Ureter (tissue), 1 donor: Measurements from ENCODE around the gene DLEC1. TPM values are rescaled to one million over a fixed set of nuclear protein-coding genes. Genes with fewer than 3 reads are reported as not detected.
"Not testable (repeated sequence)": the region's sequence is repeated elsewhere in the genome, so short reads cannot be mapped to it uniquely, and the experiment has no call there.

Experiments used
- DNase-seq: peaks from one replicate; pipeline ENCODE4 v3.0.0-alpha.2; 2020; ENCODE audit warnings: low spot score
- total RNA-seq: library from RNA; stranded (reverse); gene quantifications from one replicate; pipeline ENCODE4 v1.2.4, GENCODE V29; 2023
- donor health status: DM: yes; HTN: yes; CAD: no.

Gene DLEC1
- total RNA-seq, 1 donor from 2014 or later, result 5.6 TPM

DNA sequence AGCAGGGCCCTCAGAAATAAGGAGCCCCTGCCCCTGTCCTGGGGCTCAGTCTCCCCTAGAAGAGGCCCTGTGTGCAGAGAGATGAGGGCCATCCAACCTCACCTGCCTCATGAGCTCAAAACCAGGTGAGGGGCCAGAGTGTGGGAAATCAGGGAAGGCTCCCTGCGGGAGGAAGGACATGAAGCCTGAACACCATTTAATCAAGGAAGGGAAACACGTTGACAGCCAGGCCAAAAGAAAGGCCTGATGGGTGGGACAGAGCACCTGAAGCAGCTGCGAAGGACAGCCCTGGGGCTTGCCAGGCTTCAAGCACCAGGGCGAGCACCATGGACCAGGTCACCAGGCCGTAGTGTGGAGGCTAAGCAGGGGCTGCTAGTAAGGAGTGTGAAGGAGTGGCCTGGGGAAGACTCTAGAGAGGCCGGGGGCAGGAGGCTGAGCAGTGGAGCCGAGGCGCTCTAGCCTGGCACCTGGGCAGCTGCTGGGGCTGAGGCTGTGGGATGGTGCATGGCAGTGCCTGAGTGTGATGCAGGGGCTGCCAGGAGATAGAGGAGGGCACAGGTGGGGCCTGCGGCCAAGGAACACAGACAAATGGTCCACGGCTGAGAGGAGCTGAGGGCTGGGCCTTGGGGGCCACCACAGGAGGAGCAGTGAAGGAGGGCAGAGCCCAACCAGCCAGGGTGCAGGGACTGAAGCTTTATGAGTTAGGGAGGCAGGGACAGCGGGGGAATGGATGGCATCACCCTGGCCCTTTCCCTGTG lies 81.9 kb downstream of the DLEC1 start:
- DNase-seq, result no peak

DNA sequence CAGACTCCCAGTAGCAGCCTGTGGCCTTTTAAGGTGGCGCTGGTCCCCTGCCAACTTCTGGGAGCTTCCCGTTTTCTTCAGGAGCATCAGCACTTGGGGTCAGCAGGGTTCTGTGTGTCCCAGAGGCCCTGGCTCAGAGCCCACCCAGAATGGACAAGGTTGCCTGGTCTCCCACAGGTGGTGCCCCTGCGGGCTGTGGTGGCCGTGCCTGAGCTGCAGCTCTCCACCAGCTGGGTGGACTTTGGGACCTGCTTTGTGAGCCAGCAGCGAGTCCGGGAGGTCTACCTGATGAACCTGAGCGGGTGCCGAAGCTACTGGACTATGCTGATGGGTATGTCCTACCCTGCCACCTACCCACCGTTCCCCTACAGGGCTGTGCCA lies 82.4 kb downstream of the DLEC1 start:
- DNase-seq, result no peak

DNA sequence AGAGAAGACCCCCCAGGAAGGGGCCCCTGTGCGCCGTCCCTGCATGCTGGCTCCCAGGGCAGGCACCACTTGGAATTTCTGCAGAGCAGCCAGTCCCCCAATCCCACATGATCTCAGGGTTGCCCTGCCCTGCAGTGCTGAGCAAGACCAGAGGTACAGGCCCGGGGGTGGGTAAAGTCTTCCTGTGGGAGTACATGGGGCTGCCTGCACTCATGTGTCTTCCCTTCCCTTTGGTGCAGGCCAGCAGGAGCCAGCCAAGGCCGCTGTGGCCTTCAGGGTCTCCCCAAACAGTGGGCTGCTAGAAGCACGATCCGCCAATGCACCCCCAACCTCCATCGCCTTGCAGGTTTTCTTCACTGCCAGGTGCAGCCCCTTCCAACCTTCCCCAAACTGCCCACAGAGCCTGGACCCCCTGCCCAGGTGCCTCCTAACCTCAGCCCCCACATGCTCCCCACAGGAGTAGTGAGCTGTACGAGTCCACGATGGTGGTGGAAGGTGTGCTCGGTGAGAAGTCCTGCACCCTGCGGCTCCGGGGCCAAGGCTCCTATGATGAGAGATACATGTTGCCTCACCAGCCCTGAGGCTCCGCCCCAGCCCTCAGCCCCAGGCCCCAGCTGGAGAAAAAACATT lies 82.9 kb downstream of the DLEC1 start:
- DNase-seq, result peak; percentile 40

DNA sequence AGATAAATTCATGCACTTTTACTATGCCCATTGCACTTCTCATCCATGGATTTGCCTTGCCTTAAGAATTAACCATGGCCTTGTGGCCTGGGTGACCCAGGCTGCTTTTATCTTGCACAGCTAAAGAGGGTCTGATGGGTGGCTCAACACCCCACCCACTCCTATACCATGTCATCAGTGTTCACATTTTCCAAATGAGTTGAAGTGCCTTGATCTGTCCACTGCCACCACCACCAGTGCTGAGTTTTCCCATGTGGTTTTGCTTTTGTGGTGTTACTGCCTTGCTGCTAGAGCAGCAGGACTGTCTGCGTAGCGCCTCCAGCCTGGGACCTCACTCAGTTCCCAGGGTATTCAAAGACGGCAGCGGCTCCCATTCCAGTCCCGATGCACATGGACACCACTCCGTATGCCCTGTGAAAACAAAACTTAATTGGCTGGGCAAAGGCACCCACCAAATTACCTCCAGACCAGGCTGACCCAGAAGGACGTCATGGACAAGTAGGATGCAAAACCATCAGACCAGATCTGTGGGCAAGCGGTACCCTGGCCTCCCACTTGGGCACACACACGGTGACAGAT lies 83.8 kb downstream of the DLEC1 start:
- peak; percentile 28 for DNase-seq

DNA sequence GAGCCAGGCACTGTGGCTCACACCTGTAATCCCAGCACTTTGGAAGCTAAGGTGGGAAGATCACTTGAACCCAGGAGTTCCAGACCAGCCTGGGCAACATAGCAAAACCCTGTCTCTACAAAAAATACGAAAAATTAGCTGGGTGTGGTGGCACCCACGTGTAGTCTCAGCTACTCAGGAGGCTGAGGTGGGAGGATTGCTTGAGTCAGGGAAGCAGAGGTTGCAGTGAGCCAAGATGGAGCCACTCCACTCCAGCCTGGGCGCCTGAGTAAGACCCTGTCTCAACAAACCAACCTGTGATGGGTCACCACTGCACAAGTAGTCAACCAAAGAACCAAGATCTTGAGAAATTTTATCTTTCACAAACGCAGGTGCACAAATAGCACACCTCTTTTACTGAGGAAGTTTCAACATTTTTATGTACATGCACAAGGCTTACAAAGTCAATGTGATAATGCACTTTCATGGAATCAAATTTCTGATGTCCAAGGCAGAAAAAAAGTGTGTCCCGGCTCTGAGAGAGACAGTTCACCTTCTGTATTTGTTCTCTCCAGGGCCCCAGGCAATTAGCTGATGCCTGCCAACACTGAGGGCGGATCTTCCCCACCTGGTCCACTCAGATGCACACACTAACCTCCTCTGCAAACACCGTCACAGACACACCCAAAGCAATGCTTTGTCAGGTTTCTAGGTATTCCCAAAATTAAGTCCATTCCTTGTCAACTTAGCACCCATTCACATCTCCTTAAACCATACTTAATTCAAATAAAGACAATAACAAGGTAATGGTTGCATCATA lies 85.5 kb downstream of the DLEC1 start:
- DNase-seq, result no peak

GRCh38 chr3:38125305-38126120 lies 86.5 kb downstream of the DLEC1 start:
- DNase-seq, result peak; percentile 19

- DNase-seq, result peak; percentile 22
These were observed 87.3 kb downstream of the DLEC1 start for GRCh38 chr3:38126121-38126892.

DNA sequence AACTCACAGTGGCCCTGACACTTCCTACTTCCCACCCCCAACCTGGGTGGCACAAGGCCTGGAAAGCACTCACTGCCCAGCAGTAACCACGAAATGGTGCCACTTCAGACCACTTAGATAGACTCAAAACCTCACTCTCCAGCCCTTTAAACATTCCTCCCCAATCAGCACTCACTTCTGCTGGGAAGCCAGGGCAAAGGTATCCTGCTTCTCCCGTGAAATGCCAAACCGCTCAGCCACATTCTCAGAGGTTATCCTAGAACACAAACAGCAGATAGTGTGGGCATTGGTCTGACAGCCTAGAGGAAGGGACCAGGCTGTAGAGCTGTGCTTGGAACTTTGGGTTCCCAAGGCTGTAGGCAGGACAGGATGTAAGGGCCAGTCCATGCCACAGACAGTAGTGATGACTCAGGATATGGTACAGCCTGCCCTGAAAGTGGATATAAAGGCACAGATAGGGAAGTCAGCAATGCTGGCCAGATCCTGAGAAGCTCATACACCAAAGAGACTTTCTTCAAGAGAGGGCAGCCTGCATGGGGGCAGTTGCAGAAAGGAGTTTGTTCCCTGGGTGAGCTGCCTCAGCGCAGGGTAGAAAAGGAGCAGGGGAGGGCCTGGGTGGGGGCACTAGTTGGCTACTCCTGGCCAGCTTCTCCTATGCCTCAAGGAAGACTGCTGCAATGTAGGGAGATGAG lies 88.7 kb downstream of the DLEC1 start:
- peak; percentile 29 for DNase-seq

GRCh38 chr3:38128303-38128655 lies 89.3 kb downstream of the DLEC1 start:
- DNase-seq, result no peak

DNA sequence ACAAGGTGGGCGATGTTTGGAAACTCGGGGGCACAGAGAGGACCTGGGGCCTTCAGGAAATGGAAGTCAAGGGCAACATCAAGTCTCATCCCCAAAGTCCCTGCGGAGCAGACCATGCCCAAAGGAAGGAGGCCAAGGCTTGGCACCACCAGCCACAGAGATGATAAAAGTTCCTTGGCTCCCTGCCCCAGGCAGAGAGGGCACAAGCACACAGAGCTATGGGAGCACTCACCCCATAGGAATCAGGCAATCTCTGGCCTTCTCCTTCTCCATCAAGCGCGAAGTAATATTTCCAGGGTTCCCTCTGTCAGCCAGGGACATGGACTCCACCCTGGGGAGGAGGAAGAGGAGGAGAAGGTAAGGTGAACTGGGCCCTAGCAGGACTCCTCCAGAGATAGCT lies 90.0 kb downstream of the DLEC1 start:
- no peak for DNase-seq

- DNase-seq, result peak; percentile 19
These were observed 91.6 kb downstream of the DLEC1 start for GRCh38 chr3:38130631-38131065.

- DNase-seq, result no peak
These were observed 92.8 kb downstream of the DLEC1 start for GRCh38 chr3:38131621-38132369.

GRCh38 chr3:38133209-38133556 lies 94.2 kb downstream of the DLEC1 start:
- no peak for DNase-seq

GRCh38 chr3:38133557-38134405 lies 94.8 kb downstream of the DLEC1 start:
- no peak for DNase-seq

DNA sequence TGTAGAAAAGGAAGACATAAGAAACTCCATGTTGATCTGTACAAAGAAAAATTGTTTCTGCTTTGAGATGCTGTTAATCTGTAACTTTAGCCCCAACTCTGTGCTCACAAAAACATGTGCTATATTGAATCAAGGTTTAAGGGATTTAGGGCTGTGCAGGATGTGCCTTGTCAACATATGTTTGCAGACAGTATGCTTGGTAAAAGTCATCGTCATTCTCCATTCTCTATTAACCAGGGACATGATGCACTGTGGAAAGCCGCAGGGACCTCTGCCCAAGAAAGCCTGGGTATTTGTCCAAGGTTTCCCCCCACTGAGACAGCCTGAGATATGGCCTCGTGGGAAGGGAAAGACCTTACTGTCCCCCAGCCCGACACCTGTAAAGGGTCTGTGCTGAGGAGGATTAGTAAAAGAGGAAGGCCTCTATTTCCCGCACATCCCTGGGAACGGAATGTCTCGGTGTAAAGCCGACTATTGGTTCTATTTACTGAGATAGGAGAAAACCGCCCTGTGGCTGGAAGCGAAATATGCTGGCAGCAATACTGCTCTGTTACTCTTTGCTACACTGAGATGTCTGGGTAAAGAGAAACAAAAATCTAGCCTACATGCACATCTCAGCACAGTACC lies 95.6 kb downstream of the DLEC1 start:
- not testable (repeated sequence) for DNase-seq

GRCh38 chr3:38135621-38136277 lies 96.7 kb downstream of the DLEC1 start:
- DNase-seq, result not testable (repeated sequence)

DNA sequence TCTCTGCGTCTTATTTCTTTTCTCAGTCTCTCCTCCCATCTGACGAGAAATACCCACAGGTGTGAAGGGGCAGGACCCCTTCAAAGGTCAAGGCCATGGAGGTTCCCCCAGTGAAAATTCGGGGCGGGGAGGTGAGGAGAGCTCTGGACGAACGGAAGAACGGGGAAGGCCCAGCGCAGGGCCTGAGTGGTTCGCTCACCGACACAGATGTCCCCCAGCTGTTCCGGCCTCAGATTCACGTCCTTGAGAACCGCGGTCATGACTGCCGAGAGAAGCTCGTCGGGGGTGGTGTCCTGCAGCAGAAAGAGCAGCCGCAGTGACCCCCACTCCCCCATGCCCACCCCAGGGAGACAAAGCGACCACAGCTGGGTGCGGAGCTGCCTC lies 97.4 kb downstream of the DLEC1 start:
- no peak for DNase-seq
